ENCODE measurements around the gene CXXC1.
"Not testable (repeated sequence)": the region's sequence is repeated elsewhere in the genome, so short reads cannot be mapped to it uniquely, and the experiment has no call there.

Gene CXXC1

GRCh38 chr18:50298443-50299284 lies 11.2 kb upstream of the CXXC1 start:
- DNase-seq (ENCODE audit: insufficient read length, low spot score) (no peak), FAIRE-seq (no peak)

DNA sequence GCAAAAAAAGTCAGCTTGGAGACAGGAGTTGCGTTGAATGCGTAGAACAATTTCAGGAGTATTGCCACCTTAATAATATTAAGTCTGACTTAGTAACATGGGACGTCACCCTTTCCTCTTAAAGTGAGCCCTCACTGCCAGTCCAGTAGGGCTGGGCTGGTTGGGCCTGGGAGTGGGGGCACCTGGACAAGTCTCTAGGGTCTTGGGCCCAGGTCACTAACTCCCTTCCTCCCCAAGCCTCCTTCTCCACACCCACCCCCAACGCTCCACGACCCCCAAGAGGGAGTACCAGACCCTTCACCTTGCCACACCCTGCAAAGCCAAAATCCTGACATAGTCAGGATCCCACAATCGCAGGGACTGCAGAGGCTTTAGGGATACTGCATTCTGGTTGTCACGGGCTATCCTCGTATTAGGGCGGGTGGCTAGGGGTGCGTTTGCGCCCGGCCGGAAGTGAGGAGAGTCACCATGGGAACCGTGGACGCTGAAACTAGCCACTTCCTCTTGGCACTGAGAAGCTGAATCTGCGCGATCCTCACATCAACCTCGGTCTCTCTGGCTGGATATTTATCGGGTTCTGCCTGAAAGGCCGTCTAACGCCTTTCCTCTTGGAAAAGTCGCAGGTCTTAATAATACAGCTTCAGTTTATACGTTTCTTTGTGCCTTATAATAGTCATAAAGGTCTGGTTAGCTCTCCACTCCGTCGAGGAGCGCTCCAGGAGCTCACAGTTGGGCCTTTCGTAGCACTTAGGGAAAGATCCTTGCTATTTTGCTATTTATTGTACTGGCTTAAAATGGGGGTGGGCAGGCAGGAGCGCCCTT lies 10.3 kb upstream of the CXXC1 start:
- FAIRE-seq = no peak
- DNase-seq (ENCODE audit: insufficient read length, low spot score) = peak; percentile 20

- DNase-seq (ENCODE audit: insufficient read length, low spot score) (no peak), FAIRE-seq (no peak)
Observed at GRCh38 chr18:50293039-50293438, 5.5 kb upstream of the CXXC1 start.

DNA sequence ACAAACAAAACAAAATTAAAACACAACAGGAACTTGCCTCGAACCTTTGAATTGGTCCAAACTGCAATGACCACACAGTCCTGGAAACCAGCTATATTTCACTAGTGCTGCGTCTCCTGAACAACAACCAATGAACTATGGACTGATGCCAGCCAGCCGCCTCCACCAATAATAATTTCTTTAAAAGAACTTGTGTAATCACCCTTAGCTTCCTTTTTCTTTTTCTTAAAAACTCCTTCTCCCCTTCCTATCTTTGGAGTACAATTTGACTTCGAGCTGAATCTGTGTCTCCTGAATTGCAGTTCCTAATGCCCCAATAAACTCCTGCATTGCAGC lies 1.6 kb upstream of the CXXC1 start:
- FAIRE-seq (no peak), DNase-seq (ENCODE audit: insufficient read length, low spot score) (no peak)

DNA sequence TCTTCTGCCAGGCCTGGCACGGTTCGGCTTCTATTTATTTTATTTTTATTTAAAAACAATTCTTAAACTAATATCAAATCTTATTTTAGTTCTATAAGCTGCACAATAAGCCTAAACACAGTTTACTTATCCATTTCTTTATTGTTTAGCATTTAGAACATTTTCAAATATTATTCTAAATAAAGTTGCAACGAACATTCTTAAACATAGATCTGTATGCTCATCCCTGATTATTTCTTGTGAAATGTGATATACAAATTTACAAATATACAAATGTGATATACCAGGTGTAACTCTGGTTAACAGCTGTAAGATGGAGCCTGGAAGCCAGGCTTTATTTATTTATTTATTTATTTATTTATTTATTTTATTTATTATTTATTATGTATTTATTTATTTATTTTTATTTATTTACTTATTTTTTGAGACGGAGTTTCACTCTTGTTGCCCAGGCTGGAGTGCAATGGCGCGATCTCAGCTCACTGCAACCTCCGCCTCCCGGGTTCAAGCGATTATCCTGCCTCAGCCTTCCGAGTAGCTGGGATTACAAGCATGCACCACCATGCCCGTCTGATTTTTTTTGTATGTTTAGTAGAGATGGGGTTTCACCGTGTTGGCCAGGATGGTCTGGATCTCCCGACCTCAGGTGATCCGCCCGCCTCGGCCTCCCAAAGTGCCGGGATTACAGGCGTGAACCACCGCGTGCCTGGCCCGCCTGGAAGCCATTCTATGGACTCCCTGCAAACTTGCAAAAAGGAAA lies 1.0 kb upstream of the CXXC1 start:
- not testable (repeated sequence) for DNase-seq (ENCODE audit: insufficient read length, low spot score); FAIRE-seq

GRCh38 chr18:50287028-50287440 lies 458 bp downstream of the CXXC1 start:
- FAIRE-seq (no peak), DNase-seq (ENCODE audit: insufficient read length, low spot score) (no peak)

DNA sequence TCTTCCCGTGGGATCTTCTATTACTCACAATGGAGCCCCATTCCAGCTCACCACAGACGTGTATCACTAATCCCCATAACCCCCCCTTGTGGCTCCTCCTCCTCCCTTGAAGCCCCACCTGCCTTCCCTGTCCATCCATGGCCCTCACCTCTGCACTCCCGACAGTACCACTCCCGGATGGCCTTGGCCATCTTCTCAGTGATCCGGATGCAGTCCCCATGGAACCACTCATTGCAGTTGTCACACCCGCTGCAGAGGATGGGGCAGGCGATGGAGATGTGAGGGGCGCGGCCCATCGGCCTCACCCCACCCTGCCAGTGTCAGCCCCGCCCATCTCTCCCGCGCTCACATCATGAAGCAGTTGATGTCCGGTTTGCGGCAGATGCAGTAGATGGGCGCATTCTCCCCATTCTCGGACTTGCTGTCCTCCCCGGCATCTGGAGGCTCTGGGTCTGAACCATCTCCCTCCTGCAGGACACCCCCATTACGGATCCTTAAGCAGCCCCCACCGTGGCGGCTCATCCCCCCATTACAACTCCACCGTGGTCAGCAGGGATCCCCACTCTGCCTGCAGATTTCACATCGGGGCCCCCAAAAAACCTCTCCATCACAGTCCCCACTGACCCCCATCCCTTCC lies 983 bp downstream of the CXXC1 start:
- DNase-seq (ENCODE audit: insufficient read length, low spot score) (peak; percentile 19), FAIRE-seq (no peak)

DNA sequence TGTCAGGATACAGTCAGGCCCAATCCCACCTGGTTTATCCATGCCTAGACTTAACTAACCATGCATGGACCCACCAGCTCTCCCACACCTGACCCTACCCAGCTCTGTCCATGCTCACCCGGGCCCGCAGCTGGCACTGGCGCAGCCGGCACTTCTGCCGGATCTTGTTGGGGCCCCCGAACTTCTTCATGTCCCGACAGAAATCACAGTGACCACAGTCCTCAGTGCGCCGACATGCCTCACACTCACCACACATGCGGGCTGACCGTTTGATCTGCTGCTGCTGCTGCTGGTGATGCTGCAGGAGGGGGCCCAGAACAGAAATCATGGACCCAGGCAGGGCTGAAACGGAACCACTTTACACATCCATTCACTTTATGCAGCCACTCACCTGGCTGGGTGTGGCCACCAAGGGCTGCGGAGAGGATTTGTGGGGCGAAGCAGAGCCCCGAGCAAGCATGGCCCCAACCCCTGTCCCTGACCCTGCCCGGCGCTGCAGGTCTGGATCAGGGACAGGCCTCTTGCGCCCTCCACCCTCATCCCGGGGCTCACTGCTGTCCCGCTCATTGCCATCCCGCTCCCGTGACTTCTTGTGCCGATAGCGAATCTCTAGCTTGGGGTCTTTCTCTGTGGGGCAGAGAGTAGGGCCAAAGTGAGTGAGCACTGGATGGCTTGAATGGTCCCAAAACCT lies 1.7 kb downstream of the CXXC1 start:
- FAIRE-seq (no peak), DNase-seq (ENCODE audit: insufficient read length, low spot score) (no peak)

- no peak for FAIRE-seq
Observed at GRCh38 chr18:50285071-50285470, 2.4 kb downstream of the CXXC1 start.

GRCh38 chr18:50284255-50284885 lies 3.1 kb downstream of the CXXC1 start:
- FAIRE-seq (no peak), DNase-seq (ENCODE audit: insufficient read length, low spot score) (no peak)

More at GRCh38 chr18:50285071-50285470, 2.4 kb downstream of the CXXC1 start:
- no peak for DNase-seq (ENCODE audit: insufficient read length, low spot score)

- FAIRE-seq (no peak), DNase-seq (ENCODE audit: insufficient read length, low spot score) (no peak)
Observed at GRCh38 chr18:50283469-50284209, 3.9 kb downstream of the CXXC1 start.

DNA sequence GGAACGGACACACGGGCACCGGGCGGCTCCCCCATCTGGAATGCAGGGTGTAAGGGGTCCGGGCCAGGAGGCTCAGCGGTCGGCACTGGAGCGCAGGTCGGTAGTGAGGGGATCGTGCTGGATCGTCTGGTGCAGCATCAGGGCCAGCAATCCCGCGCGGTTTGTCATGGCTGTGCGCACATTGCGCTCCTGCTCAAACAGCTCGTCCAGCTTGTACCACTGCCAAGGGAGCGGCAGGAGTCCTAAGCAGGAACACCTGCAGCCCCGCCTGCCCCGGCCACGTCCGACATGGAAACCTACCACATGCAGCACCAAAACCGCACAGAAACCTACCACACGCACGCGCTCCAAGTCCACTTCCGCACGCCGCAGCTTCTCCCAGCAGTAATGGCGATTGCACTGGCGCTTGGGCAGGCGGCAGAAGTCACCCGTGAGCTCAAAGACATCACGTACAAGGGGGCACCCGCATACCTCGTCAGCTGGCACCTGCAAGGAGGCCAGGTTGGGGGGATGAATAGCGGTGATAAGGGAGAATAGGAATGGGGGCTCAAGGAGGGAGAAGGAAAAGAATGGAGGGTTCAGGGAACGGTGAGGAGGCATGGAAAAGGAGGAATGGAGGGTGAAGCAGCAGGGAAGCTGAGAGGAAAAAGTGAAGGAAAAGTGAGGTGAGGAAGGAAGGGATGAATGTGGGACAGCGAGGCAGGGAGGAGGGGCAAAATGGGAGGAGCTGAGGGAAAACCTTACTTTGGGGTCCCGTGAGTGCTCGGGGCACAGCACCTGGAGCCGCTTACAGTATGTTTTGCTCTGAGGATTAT lies 4.8 kb downstream of the CXXC1 start:
- FAIRE-seq (no peak), DNase-seq (ENCODE audit: insufficient read length, low spot score) (no peak)

DNA sequence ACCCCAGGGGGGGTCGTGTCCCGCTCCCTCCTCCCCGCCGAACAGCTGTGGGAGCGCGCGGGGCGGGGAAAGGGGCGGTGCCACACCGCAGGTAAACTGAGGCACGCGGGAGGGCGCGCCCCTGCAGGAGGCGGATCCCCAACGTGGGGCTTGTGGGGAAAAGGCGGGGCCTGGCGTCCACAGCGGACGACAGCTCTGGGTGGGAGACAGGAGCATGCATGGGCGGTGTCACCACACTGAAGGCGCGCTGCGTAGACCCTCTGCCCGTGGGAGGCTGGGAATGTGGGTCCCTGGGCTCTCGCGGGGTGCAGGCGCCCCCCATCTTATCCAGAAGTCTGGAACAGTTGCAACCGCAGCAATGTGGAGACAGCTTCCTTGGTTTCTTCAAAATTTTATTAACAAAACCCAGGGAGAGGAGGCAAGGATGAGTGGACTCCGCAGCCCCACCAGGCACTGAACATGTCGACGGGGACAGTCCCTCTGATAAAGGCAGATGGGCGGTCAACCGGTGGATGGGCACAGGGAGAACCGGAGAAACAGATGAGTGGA lies 5.4 kb downstream of the CXXC1 start:
- DNase-seq (ENCODE audit: insufficient read length, low spot score) (no peak), FAIRE-seq (no peak)

GRCh38 chr18:50281295-50281971 lies 6.1 kb downstream of the CXXC1 start, which contains the start of gene MBD1:
TSS of gene MBD1 (minus strand) at chr18:50281523. CDS start at chr18:50279992, 1,531 bp downstream.
- DNase-seq (ENCODE audit: insufficient read length, low spot score) = peak; percentile 88
- FAIRE-seq = peak; percentile 92

- no peak for DNase-seq (ENCODE audit: insufficient read length, low spot score)
- FAIRE-seq = no peak
Observed at GRCh38 chr18:50280707-50281294, 6.7 kb downstream of the CXXC1 start.

DNA sequence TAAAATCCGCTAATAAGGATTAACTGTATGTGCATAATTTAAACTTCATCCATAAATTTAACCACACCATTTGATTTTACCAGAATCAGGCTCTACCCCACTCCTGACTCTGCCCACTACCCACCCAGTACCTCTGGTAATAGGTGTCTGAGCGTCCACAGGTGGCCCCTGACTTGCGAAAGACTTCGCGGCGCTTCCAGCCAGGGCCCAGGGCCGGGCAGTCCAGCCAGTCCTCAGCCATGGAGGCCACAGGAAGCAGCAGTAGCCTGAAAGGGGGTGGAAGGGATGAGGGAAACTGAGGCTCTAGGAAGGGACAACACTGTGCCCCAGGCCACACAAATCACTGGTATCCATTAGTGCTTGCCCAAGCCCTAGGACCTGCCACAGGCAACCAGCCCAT lies 7.7 kb downstream of the CXXC1 start:
- no peak for DNase-seq (ENCODE audit: insufficient read length, low spot score)
- FAIRE-seq = no peak

GRCh38 chr18:50277942-50278341 lies 9.6 kb downstream of the CXXC1 start:
- DNase-seq (ENCODE audit: insufficient read length, low spot score) (no peak), FAIRE-seq (no peak)

Data from HTR-8/SVneo (cell line).